Stimulated activated CD4-positive, alpha-beta T cell treated with anti-CD3 and anti-CD28 coated beads, Interleukin-1b, Interleukin-23, amount 100 ng/mL, for 1 hour (primary cell): Measurements from ENCODE around the gene GRIP1.

Source experiments
- DNase-seq, 2 donors: peaks; one replicate each; pipeline ENCODE4 v3.0.0-alpha.2; 2020; ENCODE audit warnings: low read depth in 2 of 2

The GRIP1 gene

GRCh38 chr12:66453844-66454243 is 225.0 kb downstream of the GRIP1 start:
- DNase-seq, result no peak

GRCh38 chr12:66453120-66453519 is 225.8 kb downstream of the GRIP1 start:
- no peak for DNase-seq

GRCh38 chr12:66449531-66449930 is 229.3 kb downstream of the GRIP1 start:
- DNase-seq, result no peak

GRCh38 chr12:66447643-66448042 is 231.2 kb downstream of the GRIP1 start:
- DNase-seq, result no peak

- DNase-seq, result no peak
Observed at GRCh38 chr12:66446276-66446675, 232.6 kb downstream of the GRIP1 start.

- no peak for DNase-seq
Observed at GRCh38 chr12:66441905-66442559, 236.8 kb downstream of the GRIP1 start.

- no peak for DNase-seq
Observed at GRCh38 chr12:66438601-66439000, 240.3 kb downstream of the GRIP1 start.

- DNase-seq, result no peak
Observed at GRCh38 chr12:66430106-66430505, 248.8 kb downstream of the GRIP1 start.

- DNase-seq, result no peak
Observed at GRCh38 chr12:66428870-66429269, 250.0 kb downstream of the GRIP1 start.

- DNase-seq, result no peak
Observed at GRCh38 chr12:66428261-66428660, 250.6 kb downstream of the GRIP1 start.

GRCh38 chr12:66426696-66427095 is 252.2 kb downstream of the GRIP1 start:
- DNase-seq, result no peak

GRCh38 chr12:66423266-66423665 is 255.6 kb downstream of the GRIP1 start:
- DNase-seq, result no peak

- DNase-seq, result no peak
Observed at GRCh38 chr12:66418908-66419307, 260.0 kb downstream of the GRIP1 start.

GRCh38 chr12:66417217-66417616 is 261.7 kb downstream of the GRIP1 start:
- no peak for DNase-seq

- DNase-seq, result no peak
Observed at GRCh38 chr12:66409195-66409871, 269.5 kb downstream of the GRIP1 start.

GRCh38 chr12:66405395-66405794 is 273.5 kb downstream of the GRIP1 start:
- no peak for DNase-seq

- no peak for DNase-seq
Observed at GRCh38 chr12:66403746-66404145, 275.1 kb downstream of the GRIP1 start.

GRCh38 chr12:66399911-66400306 is 279.0 kb downstream of the GRIP1 start:
- no peak for DNase-seq

- no peak for DNase-seq
Observed at GRCh38 chr12:66398931-66399910, 279.7 kb downstream of the GRIP1 start.

- DNase-seq, result no peak
Observed at GRCh38 chr12:66397574-66398290, 281.1 kb downstream of the GRIP1 start.

GRCh38 chr12:66393890-66394289 is 285.0 kb downstream of the GRIP1 start:
- DNase-seq, result no peak
